AG09319 (cell line): Measurements from ENCODE around the gene PTBP3.
"Not testable (repeated sequence)": the region's sequence is repeated elsewhere in the genome, so short reads cannot be mapped to it uniquely, and the experiment has no call there.

ENCODE experiments used
- DNase-seq: peaks from one replicate; pipeline ENCODE4 v3.0.0-alpha.2; 2010; ENCODE audit warnings: low read depth; ENCODE audit errors: extremely low read depth
- TF ChIP-seq, protein P1 (sequence below): IDR thresholded peaks from 2 replicates; pipeline ENCODE4 v1.5.1; 2011; ENCODE audit warnings: low read depth, mild to moderate bottlenecking, inconsistent platforms, low read length, moderate library complexity

The PTBP3 gene

DNA sequence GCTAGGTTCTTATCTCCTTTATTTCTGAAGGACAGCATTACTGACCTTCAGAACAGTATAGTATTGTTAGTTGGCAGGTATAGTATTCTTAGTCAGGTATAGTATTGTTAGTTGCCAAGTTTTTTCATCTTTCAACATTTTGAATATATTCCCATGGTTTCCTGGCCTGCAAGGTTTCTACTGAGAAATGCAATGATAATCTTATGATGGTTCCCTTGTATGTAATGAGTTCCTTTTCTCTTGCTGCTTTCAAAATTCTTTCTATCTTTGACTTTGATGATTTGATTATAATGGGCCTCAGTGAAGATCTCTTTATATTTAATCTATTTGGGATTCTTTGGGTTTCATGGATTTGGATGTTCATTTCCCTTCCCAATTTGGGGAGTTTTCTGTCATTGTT, 34.0 kb upstream of the PTBP3 start:
- TF ChIP-seq, protein P1, sequence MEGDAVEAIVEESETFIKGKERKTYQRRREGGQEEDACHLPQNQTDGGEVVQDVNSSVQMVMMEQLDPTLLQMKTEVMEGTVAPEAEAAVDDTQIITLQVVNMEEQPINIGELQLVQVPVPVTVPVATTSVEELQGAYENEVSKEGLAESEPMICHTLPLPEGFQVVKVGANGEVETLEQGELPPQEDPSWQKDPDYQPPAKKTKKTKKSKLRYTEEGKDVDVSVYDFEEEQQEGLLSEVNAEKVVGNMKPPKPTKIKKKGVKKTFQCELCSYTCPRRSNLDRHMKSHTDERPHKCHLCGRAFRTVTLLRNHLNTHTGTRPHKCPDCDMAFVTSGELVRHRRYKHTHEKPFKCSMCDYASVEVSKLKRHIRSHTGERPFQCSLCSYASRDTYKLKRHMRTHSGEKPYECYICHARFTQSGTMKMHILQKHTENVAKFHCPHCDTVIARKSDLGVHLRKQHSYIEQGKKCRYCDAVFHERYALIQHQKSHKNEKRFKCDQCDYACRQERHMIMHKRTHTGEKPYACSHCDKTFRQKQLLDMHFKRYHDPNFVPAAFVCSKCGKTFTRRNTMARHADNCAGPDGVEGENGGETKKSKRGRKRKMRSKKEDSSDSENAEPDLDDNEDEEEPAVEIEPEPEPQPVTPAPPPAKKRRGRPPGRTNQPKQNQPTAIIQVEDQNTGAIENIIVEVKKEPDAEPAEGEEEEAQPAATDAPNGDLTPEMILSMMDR: no peak
- DNase-seq: no peak

DNA sequence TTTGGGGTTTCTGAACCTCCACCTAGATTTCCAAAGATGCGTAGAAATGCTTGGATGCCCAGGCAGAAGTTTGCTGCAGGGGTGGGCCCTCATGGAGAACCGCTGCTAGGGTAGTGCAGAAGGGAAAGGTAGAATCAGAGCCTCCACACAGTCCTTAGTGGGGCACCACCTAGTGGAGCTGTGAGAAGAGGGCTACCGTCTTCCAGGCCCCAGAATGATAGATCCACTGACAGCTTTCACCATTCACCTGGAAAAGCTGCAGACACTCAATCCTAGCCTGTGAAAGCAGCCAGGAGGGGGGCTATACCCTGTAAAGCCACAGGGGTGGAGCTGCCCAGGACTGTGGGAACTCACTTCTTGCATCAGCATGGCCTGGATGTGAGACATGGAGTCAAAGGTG, 33.2 kb upstream of the PTBP3 start:
- TF ChIP-seq, protein P1: no peak; the same call in 1 of the 2 replicates
- DNase-seq: no peak

DNA sequence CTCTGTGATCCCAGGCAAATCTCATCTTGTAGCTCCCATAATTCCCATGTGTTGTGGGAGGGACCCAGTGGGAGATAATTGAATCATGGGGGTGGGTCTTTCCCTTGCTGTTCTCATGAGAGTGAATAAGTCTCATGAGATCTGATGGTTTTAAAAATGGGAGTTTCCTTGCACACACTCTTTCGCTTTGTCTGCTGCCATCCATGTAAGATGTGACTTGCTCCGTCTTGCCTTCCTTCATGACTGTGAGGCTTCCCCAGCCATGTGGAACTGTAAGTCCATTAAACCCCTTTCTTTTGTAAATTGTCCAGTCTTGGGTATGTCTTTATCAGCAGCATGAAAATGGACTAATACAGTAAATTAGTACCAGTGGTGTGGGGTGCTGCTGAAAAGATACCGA, 31.8 kb upstream of the PTBP3 start:
- DNase-seq: not testable (repeated sequence)

DNA sequence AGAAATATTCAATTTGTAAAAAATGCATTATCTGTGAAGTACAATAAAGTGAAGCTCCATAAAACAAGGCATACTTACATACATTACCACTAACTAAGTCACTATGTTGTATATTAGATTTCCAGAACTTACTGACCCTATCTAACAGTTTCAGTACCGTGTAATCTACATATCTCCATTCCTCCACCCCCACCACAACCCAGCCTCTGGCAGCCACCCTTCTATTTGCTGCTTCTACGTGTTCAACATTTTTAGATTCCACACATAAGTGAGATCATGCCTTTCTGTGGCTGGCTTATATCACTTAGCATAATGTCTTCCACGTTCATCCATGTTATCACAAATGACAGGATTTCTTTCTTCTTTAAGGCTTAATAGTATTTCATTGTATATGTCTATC, 31.3 kb upstream of the PTBP3 start:
- TF ChIP-seq, protein P1: no peak
- no peak for DNase-seq

DNA sequence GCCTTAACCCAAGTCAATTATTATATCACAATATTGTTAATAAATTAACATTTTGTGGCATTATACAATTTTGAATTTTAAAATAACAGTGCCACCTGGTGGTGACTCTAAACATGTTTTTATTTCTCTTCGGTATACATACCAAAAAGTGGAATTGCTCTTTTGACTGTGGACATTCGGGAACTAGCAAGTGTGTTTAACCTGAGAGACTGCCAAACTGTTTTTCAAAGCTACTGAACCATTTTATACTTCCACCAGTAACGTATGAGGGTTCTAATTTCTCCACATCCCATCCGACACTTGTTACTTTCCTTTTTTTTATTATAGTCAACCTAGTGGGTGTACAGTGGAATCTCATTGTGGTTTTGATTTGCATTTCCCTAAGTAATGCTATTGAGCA, 28.2 kb upstream of the PTBP3 start:
- TF ChIP-seq, protein P1: peak; percentile 11
- no peak for DNase-seq

DNA sequence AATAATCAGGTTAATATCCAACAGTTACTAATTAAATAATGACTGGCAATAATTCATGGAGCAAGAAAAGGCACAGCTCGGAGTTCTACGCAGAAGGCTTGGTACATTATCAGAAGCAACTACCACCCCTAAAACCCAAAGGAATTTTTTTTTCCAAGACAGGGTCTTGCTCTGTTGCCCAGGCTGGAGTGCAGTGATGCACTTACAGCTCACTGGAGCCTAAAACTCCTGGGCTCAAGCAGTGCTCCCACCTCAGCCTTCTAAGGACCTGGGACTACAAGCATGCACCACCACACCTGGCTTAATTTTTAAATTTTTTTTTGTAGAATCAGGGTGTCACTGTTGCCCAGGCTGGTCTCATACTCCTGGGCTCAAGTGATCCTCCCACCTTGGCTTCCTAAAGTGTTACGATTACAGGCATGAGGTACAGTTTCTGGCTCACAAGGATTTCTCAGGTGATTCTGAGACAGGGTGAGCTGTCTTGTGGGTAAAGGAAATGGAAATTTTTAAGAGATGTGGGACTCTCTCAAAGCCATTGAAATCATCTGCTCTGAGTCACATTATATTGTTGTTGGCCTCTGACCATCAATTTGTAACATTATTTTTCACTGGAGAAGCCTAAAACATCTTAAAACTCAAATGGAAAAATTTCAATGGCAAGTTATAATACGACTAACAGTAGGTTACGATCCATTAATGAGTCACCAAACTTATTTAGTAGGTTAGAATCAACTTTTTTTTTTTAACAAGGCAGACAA, 26.8 kb upstream of the PTBP3 start:
- no peak for DNase-seq
- TF ChIP-seq, protein P1: no peak

DNA sequence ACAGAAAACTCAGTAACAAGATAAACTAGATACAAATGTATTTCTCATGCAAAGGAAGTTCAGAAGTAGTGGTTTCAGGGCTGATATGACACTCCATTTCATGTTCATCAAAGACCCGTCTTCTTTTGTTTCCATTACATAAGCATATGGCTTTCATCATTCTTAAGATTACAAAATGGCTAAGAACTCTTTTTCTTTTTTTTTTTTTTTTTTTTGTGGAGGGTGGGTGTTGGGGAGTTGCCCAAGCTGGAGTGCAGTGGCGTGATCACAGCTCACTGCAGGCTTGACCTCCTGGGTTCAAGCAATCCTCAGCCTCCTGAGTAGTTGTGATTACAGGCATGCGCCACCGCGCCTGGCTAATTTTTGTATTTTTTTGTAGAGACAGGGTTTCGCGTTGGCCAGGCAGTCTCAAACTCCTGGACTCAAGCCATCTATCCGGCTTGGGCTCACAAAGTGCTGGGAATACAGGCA, 22.0 kb upstream of the PTBP3 start:
- DNase-seq: no peak
- TF ChIP-seq, protein P1: no peak
